ENCODE results near the gene LRRC4C.
A peak's percentile ranks its signal among the peaks of the same experiment; 100 is the strongest.

Gene LRRC4C

DNA sequence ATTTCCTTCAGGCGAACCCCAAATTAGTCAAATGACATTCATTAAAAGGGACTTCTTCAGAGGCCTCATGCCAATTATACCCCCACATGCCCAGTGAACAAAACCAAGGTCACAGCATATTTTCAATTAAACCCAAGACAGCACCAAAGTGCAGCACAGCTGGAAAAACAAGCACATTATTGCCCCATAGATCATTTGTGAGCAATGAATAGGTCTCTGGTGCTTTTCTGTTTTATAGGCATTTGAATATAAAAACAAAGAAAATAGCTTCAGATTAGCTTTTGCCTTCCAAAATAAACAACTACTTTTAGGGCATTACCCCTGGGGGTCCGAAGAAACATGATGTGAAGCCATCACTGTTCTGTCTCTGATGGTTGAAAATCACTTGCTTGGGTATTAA is 1319.9 kb downstream of the LRRC4C start:
- DNase-seq, result no peak

- DNase-seq, result no peak
Observed at GRCh38 chr11:40139066-40139465, 1320.4 kb downstream of the LRRC4C start.

- no peak for DNase-seq
Observed at GRCh38 chr11:40134820-40135570, 1324.5 kb downstream of the LRRC4C start.

DNA sequence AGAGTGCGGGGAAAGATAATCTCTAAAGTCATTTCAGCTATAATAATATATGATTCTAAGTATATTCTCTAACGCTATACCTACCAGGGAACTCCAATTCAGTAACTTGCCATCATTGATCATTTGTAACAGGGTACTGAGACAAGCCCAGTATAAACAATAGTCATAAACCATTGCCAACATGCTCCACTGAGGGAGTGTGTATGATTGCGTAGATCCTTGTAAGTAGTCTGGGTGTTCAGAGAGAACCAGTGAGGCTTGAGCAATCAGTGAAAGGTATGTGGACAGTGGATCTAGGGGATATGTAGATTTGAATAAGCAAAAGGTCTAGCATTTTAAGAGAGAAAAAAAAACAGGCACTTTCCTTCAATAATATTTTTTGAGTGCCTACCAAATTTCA is 1326.0 kb downstream of the LRRC4C start:
- DNase-seq, result no peak

- no peak for DNase-seq
Observed at GRCh38 chr11:40132912-40133311, 1326.5 kb downstream of the LRRC4C start.

GRCh38 chr11:40130427-40130826 is 1329.0 kb downstream of the LRRC4C start:
- DNase-seq, result peak; percentile 31

DNA sequence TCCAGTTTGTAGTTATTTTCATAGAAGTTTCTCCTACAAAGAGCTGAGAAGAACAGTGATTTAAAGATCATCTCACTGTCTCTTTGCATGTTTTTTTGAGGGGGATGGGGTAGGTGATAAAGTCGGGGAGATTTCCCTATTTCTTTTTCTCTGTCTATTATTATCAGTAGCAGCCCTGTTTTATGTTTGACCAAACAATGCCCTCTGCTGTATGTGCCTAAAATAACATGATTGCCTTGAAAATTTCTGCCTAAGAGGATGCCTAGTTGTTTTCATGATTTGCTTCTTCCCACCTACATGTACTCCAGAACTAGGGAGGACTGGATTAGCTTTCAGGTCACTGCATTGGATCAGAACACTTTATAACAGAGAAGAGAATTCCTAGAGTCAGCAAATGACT is 1330.2 kb downstream of the LRRC4C start:
- peak; percentile 52 for DNase-seq

GRCh38 chr11:40125054-40125453 is 1334.4 kb downstream of the LRRC4C start:
- DNase-seq, result no peak

- no peak for DNase-seq
Observed at GRCh38 chr11:40119661-40120060, 1339.8 kb downstream of the LRRC4C start.

- no peak for DNase-seq
Observed at GRCh38 chr11:40118780-40119179, 1340.7 kb downstream of the LRRC4C start.

GRCh38 chr11:40118026-40118425 is 1341.4 kb downstream of the LRRC4C start:
- no peak for DNase-seq

DNA sequence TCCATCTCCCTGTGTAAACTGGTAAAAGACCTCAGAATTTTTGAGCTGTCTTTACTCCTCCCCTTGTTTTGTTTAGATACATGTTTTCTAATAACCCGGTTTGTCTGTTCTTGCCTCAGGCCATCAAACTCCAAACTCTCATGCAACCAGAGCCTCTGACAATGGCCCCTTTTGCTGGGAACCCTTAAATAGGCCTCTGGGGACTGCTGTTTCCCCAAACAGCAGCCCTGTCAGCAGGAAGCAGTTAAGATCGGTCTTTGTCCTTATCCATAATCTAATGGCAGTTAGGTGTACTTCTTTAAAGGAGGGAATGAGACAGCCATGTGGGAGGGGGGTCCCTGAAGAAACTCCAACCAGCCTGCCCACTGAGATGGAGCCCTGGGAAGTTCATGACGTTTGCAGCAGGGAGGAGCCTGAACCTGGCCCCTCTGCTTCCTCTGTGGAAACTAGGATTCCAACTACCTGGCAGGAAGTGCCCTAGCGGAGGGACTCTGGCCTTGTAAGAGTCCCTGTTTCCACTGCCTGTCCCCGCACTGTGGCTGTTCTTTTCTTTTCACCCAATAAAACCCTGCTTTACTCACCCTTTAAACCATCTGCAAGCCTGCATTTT is 1354.4 kb downstream of the LRRC4C start:
- DNase-seq, result no peak

- DNase-seq, result no peak
Observed at GRCh38 chr11:40100781-40101180, 1358.7 kb downstream of the LRRC4C start.

GRCh38 chr11:40100162-40100553 is 1359.3 kb downstream of the LRRC4C start:
- DNase-seq, result no peak

DNA sequence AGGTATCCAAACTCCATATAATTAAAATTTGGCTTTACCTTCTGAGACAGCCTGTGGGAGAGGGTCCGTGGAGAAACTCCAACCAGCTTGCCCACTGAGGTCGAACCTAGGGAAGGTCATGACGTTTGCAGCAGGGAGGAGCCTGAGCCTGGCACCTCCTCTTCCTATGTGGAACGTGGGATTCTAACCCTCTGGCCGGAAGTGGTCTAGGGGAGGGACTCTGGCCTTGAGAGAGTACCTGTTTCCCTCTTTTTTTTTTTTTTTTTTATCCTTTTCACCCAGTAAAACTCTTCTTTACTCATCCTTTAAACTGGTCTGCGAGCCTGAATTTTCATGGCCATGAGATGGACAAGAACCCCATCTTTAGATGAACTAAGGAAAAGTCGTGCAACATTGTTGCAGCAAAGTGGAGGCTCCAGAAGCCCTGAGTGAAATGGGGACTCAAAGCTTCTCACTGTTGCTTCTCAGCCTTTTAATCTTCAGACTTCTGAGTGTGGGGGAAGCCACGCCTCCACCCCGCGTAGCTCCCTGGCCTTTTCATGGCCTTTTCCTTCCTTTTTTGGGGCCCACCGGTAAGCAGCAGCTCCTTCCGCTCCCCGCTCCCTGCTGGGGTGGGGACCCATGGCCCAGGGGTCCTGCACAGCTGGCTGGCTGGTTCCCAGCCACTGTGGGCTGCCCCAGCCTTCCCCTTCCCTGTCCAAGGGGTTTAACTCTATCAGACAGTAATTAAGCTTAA is 1359.9 kb downstream of the LRRC4C start:
- DNase-seq, result no peak

- no peak for DNase-seq
Observed at GRCh38 chr11:40095446-40095845, 1364.0 kb downstream of the LRRC4C start.

GRCh38 chr11:40094954-40095353 is 1364.5 kb downstream of the LRRC4C start:
- DNase-seq, result no peak

GRCh38 chr11:40080434-40080833 is 1379.0 kb downstream of the LRRC4C start:
- no peak for DNase-seq
